PC-3 (cell line): ENCODE results near the gene PLA2G7. TPM values are rescaled to one million over a fixed set of nuclear protein-coding genes. Genes with fewer than 3 reads are reported as not detected.

ENCODE experiments used
- ATAC-seq: fragments of 200-7000 bp; cut with Tn5 transposase; 2 replicates; pipeline ENCODE4 v1.9.1; 2020; ENCODE audit warnings: mild to moderate bottlenecking, moderate library complexity
- BruUV-seq: library from RNA; stranded (reverse); fragments of 400-500 nt; replicated peaks from 2 replicates; lab custom pipeline; 2021; lab: Mats Ljungman, UMichigan
- CTCF ChIA-PET: fragments of 300-600 bp; sonication (Branson Sonifier 250); formaldehyde crosslinking; loops from one replicate; lab custom pipeline; 2022; ENCODE audit warnings: antibody characterized with exemption; lab: Charles Lee
- POLR2A ChIA-PET: fragments of 300-600 bp; sonication (Branson Sonifier 250); formaldehyde crosslinking; loops from one replicate; lab custom pipeline; 2022; ENCODE audit warnings: antibody characterized with exemption; ENCODE audit not compliant: unreplicated experiment; lab: Charles Lee
- DNase-seq: peaks from one replicate; pipeline ENCODE4 v3.0.0-alpha.2; 2015
- H2AFZ ChIP-seq: fragments of 300-600 bp; sonication (generic); 2 replicates; pipeline ENCODE4 v1.6.0; 2016; ENCODE audit warnings: antibody characterized with exemption, low read length
- H3F3A ChIP-seq: fragments of 300-600 bp; sonication (generic); one replicate; pipeline ENCODE4 v1.6.0; 2017; ENCODE audit warnings: antibody characterized with exemption, low read length, control low read depth, mild to moderate bottlenecking; ENCODE audit not compliant: unreplicated experiment
- H3K27ac ChIP-seq: fragments of 300-600 bp; sonication (generic); 2 replicates; pipeline ENCODE4 v1.5.1; 2016; ENCODE audit warnings: mild to moderate bottlenecking, low read length
- H3K27me3 ChIP-seq: fragments of 300-600 bp; sonication (generic); 2 replicates; pipeline ENCODE4 v1.6.1; 2016; ENCODE audit warnings: low read length, mixed read lengths
- H3K36me3 ChIP-seq: fragments of 300-600 bp; sonication (generic); 2 replicates; pipeline ENCODE4 v1.6.1; 2016; ENCODE audit warnings: low read depth, mixed run types, low read length, mixed read lengths
- H3K4me1 ChIP-seq: fragments of 300-600 bp; sonication (generic); 2 replicates; pipeline ENCODE4 v1.5.1; 2016; ENCODE audit warnings: low read length; ENCODE audit not compliant: insufficient read depth
- H3K4me2 ChIP-seq: fragments of 300-600 bp; sonication (generic); 2 replicates; pipeline ENCODE4 v1.6.0; 2016; ENCODE audit warnings: low read length
- H3K4me3 ChIP-seq: fragments of 300-600 bp; sonication (generic); 2 replicates; pipeline ENCODE4 v1.5.1; 2016; ENCODE audit warnings: mild to moderate bottlenecking, low read length, mixed read lengths
- H3K79me2 ChIP-seq: fragments of 300-600 bp; sonication (generic); 2 replicates; pipeline ENCODE4 v1.6.1; 2017; ENCODE audit warnings: low read length, mixed read lengths
- H3K9ac ChIP-seq: fragments of 300-600 bp; sonication (generic); 2 replicates; pipeline ENCODE4 v1.6.0; 2016; ENCODE audit warnings: mild to moderate bottlenecking, low read length
- H3K9me2 ChIP-seq: fragments of 300-600 bp; sonication (generic); replicated peaks from 2 replicates; pipeline ENCODE4 v1.6.1; 2016; ENCODE audit warnings: mixed run types, low read length, mixed read lengths
- H3K9me3 ChIP-seq: fragments of 300-600 bp; sonication (generic); 2 replicates; pipeline ENCODE4 v1.6.1; 2016; ENCODE audit warnings: low read length, mixed read lengths
- H4K20me1 ChIP-seq: fragments of 300-600 bp; sonication (generic); 2 replicates; pipeline ENCODE4 v1.6.1; 2016; ENCODE audit warnings: low read length, mixed read lengths
- EZH2 ChIP-seq: fragments of 300-600 bp; sonication (generic); IDR thresholded peaks from one replicate; pipeline ENCODE4 v1.6.1; 2017; ENCODE audit warnings: antibody characterized with exemption, mild to moderate bottlenecking, low read length; ENCODE audit not compliant: unreplicated experiment
- EZH2phosphoT487 ChIP-seq: fragments of 300-600 bp; sonication (generic); IDR thresholded peaks from 2 replicates; pipeline ENCODE4 v1.6.1; 2018; ENCODE audit warnings: mild to moderate bottlenecking, antibody characterized with exemption, low read length, borderline replicate concordance
- intact Hi-C: fragments of 100-400 bp; cut with micrococcal nuclease; formaldehyde crosslinking; loops from 2 replicates; pipeline ENCODE4 v1.9.0; 2023
- total RNA-seq: library from RNA; depleted of rRNA; stranded (reverse); fragments of >200 nt; gene quantifications from 2 replicates; pipeline ENCODE4 v1.2.3, GENCODE V29; 2014
- TF ChIP-seq, protein P1 (sequence below): fragments of 300-600 bp; sonication (generic); conservative IDR thresholded peaks from 2 replicates; pipeline ENCODE4 v1.5.1; 2017; ENCODE audit warnings: antibody characterized with exemption, low read depth, mild to moderate bottlenecking, low read length

The PLA2G7 gene
- total RNA-seq, 1 experiment from 2014 or later, result 2.9 TPM

DNA sequence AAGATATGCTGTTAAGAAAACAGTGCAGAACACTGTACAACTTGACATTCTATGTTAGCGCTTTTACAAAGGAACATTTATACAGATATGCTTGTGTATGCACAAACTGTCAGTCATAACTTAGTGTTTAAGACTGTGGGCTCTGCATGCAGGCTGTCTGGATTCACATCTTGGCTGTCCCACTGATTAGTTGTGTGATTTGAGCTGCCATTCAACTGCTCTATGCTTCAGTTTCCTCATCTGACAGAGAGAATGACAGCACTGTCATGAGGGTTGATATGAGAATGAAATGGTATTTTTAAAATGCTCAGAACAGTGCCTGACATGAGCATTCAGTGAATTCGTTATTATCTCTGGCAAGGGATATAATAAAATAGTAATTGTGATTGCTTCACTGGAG lies 73.7 kb downstream of the PLA2G7 start:
- ChIA-PET CTCF (no interaction called here), POLR2A (no interaction called here)
- Histone ChIP-seq H3K9me3 (no peaks in the 10 kb centered on the region), H4K20me1 (no peaks in the 10 kb centered on the region), H3F3A (no peaks in the 10 kb centered on the region), H3K79me2 (no peaks in the 10 kb centered on the region), H3K9ac (no peak overlapping the region), H3K4me2 (no peak overlapping the region), H2AFZ (no peak overlapping the region), H3K4me3 (no peak overlapping the region), H3K27me3 (no peaks in the 10 kb centered on the region), H3K27ac (no peak overlapping the region), H3K4me1 (no peaks in the 10 kb centered on the region), H3K36me3 (no peaks in the 10 kb centered on the region), H3K9me2 (no peaks in the 10 kb centered on the region)
- intact Hi-C loops, result no loop called here
- ATAC-seq (no peak), DNase-seq (no peak)
- no TSS peak for BruUV-seq
- TF ChIP-seq EZH2phosphoT487 (no peak), EZH2 (no peak)
- TF ChIP-seq, protein P1, sequence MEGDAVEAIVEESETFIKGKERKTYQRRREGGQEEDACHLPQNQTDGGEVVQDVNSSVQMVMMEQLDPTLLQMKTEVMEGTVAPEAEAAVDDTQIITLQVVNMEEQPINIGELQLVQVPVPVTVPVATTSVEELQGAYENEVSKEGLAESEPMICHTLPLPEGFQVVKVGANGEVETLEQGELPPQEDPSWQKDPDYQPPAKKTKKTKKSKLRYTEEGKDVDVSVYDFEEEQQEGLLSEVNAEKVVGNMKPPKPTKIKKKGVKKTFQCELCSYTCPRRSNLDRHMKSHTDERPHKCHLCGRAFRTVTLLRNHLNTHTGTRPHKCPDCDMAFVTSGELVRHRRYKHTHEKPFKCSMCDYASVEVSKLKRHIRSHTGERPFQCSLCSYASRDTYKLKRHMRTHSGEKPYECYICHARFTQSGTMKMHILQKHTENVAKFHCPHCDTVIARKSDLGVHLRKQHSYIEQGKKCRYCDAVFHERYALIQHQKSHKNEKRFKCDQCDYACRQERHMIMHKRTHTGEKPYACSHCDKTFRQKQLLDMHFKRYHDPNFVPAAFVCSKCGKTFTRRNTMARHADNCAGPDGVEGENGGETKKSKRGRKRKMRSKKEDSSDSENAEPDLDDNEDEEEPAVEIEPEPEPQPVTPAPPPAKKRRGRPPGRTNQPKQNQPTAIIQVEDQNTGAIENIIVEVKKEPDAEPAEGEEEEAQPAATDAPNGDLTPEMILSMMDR, result no peak

DNA sequence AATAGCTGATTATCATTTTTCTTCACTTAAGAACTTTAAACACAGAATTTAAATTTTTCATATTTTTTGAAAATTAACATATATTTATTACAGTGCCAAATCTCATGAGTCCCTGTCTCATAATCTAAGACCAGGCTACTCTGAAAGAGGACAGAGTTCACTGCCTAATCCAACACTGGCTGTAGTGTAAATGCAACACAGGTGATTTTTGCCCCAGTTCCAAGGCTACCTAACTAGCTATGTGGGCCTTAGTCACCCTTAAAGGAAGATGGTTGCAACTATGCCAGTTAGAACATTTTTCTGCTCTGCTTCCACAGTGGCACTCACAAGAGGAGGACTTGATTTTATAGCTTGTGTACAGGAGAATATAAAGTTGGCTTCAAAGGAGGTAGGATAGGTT lies 77.5 kb downstream of the PLA2G7 start:
- Histone ChIP-seq H3K9me2 (no peaks in the 10 kb centered on the region), H3K4me2 (no peak overlapping the region), H3K79me2 (no peaks in the 10 kb centered on the region), H4K20me1 (no peaks in the 10 kb centered on the region), H3K27me3 (no peaks in the 10 kb centered on the region), H3K9me3 (no peaks in the 10 kb centered on the region), H3K36me3 (no peaks in the 10 kb centered on the region), H3F3A (no peaks in the 10 kb centered on the region), H3K9ac (no peak overlapping the region), H3K4me3 (no peak overlapping the region), H3K4me1 (peaks cover 8% of the 10 kb centered on the region; the same call in 1 of the 2 replicates), H2AFZ (no peak overlapping the region), H3K27ac (no peak overlapping the region)
- no peak for ATAC-seq
- ChIA-PET POLR2A (no interaction called here), CTCF (no interaction called here)
- TF ChIP-seq EZH2, result no peak
- TF ChIP-seq, protein P1, result no peak
- no peak for TF ChIP-seq EZH2phosphoT487
- intact Hi-C loops, result no loop called here
- no TSS peak for BruUV-seq
- no peak for DNase-seq

GRCh38 chr6:46655803-46656202 lies 79.4 kb downstream of the PLA2G7 start:
- ChIA-PET POLR2A (interaction anchor here (0.6 kb wide), 1 partner anchor 288 kb away, joined by 7 read pairs; no protein-coding TSS in a partner anchor), CTCF (no interaction called here)
- ATAC-seq (no peak), DNase-seq (peak; percentile 31)
- TF ChIP-seq, protein P1, result peak; percentile 51
- TF ChIP-seq EZH2, result no peak
- Histone ChIP-seq H3K9me3 (no peaks in the 10 kb centered on the region), H3K27me3 (no peaks in the 10 kb centered on the region), H4K20me1 (no peaks in the 10 kb centered on the region), H3K9me2 (no peaks in the 10 kb centered on the region), H3K4me3 (no peak overlapping the region), H3K36me3 (no peaks in the 10 kb centered on the region), H3K27ac (no peak overlapping the region), H3F3A (no peaks in the 10 kb centered on the region), H3K79me2 (no peaks in the 10 kb centered on the region), H3K4me2 (no peak overlapping the region), H2AFZ (no peak overlapping the region), H3K9ac (no peak overlapping the region), H3K4me1 (peaks cover 14% of the 10 kb centered on the region; the same call in 1 of the 2 replicates)
- BruUV-seq, result no TSS peak
- intact Hi-C loops, result no loop called here
